ENCODE measurements around the gene TRPM3. TPM values are rescaled to one million over a fixed set of nuclear protein-coding genes. Genes with fewer than 3 reads are reported as not detected.

The TRPM3 gene
- total RNA-seq, 1 donor from 2014 or later: 26.1 TPM

- DNase-seq (ENCODE audit: low spot score) (no peak), ATAC-seq (no peak)
- intact Hi-C loops (cut with DNase I): no loop called here
These were observed 584.3 kb downstream of the TRPM3 start for GRCh38 chr9:70537084-70537483.

GRCh38 chr9:70535546-70536323 is 585.7 kb downstream of the TRPM3 start:
- DNase-seq (ENCODE audit: low spot score): no peak
- ATAC-seq: peak; percentile 18
- intact Hi-C loops (cut with DNase I): no loop called here

GRCh38 chr9:70534471-70534870 is 587.0 kb downstream of the TRPM3 start:
- intact Hi-C loops (cut with DNase I): no loop called here
- DNase-seq (ENCODE audit: low spot score) (no peak), ATAC-seq (no peak)

GRCh38 chr9:70534061-70534460 is 587.4 kb downstream of the TRPM3 start:
- intact Hi-C loops (cut with DNase I): no loop called here
- DNase-seq (ENCODE audit: low spot score): no peak
- no peak for ATAC-seq

GRCh38 chr9:70533492-70533891 is 587.9 kb downstream of the TRPM3 start:
- intact Hi-C loops (cut with DNase I): no loop called here
- DNase-seq (ENCODE audit: low spot score) (no peak), ATAC-seq (no peak)

GRCh38 chr9:70532716-70533115 is 588.7 kb downstream of the TRPM3 start:
- intact Hi-C loops (cut with DNase I): no loop called here
- no peak for DNase-seq (ENCODE audit: low spot score)
- no peak for ATAC-seq

- intact Hi-C loops (cut with DNase I): no loop called here
- ATAC-seq (no peak), DNase-seq (ENCODE audit: low spot score) (no peak)
These were observed 590.1 kb downstream of the TRPM3 start for GRCh38 chr9:70531311-70531710.

- intact Hi-C loops (cut with DNase I): no loop called here
- DNase-seq (ENCODE audit: low spot score): no peak
These were observed 590.7 kb downstream of the TRPM3 start for GRCh38 chr9:70530716-70531115.

GRCh38 chr9:70529833-70530232 is 591.6 kb downstream of the TRPM3 start:
- ATAC-seq: peak; percentile 76
- intact Hi-C loops (cut with DNase I): no loop called here
- DNase-seq (ENCODE audit: low spot score): no peak

More at GRCh38 chr9:70530716-70531115, 590.7 kb downstream of the TRPM3 start:
- no peak for ATAC-seq

GRCh38 chr9:70529377-70529776 is 592.0 kb downstream of the TRPM3 start:
- ATAC-seq: no peak
- intact Hi-C loops (cut with DNase I): no loop called here

GRCh38 chr9:70526902-70527301 is 594.5 kb downstream of the TRPM3 start:
- no peak for ATAC-seq
- intact Hi-C loops (cut with DNase I): no loop called here
- DNase-seq (ENCODE audit: low spot score): no peak

More at GRCh38 chr9:70529377-70529776, 592.0 kb downstream of the TRPM3 start:
- DNase-seq (ENCODE audit: low spot score): no peak

GRCh38 chr9:70525519-70525918 is 595.9 kb downstream of the TRPM3 start:
- intact Hi-C loops (cut with DNase I): no loop called here
- DNase-seq (ENCODE audit: low spot score) (no peak), ATAC-seq (no peak)

GRCh38 chr9:70519912-70520724 is 601.3 kb downstream of the TRPM3 start:
- intact Hi-C loops (cut with DNase I): no loop called here
- DNase-seq (ENCODE audit: low spot score): no peak

GRCh38 chr9:70517926-70518610 is 603.4 kb downstream of the TRPM3 start:
- intact Hi-C loops (cut with DNase I): no loop called here
- no peak for ATAC-seq

More at GRCh38 chr9:70519912-70520724, 601.3 kb downstream of the TRPM3 start:
- no peak for ATAC-seq

GRCh38 chr9:70514273-70514672 is 607.1 kb downstream of the TRPM3 start:
- intact Hi-C loops (cut with DNase I): no loop called here
- no peak for ATAC-seq
- no peak for DNase-seq (ENCODE audit: low spot score)

More at GRCh38 chr9:70517926-70518610, 603.4 kb downstream of the TRPM3 start:
- DNase-seq (ENCODE audit: low spot score): no peak

- no peak for ATAC-seq
- intact Hi-C loops (cut with DNase I): no loop called here
- no peak for DNase-seq (ENCODE audit: low spot score)
These were observed 609.6 kb downstream of the TRPM3 start for GRCh38 chr9:70511858-70512257.

- intact Hi-C loops (cut with DNase I): no loop called here
- DNase-seq (ENCODE audit: low spot score): no peak
- peak; percentile 45 for ATAC-seq
These were observed 611.2 kb downstream of the TRPM3 start for GRCh38 chr9:70510157-70510770.

- ATAC-seq: no peak
- intact Hi-C loops (cut with DNase I): no loop called here
- DNase-seq (ENCODE audit: low spot score): no peak
These were observed 615.3 kb downstream of the TRPM3 start for GRCh38 chr9:70506159-70506558.

GRCh38 chr9:70504834-70505233 is 616.6 kb downstream of the TRPM3 start:
- intact Hi-C loops (cut with DNase I): no loop called here
- ATAC-seq: peak; percentile 33
- DNase-seq (ENCODE audit: low spot score): no peak

Data from sciatic nerve (tissue), 2 donors.